Erythroblast (primary cell): Measurements from ENCODE around the gene NPY.

ENCODE experiments used
- GATA1 ChIP-seq: IDR thresholded peaks from 2 replicates; pipeline ENCODE4 v1.6.1; 2011; ENCODE audit warnings: low read depth, mild to moderate bottlenecking, control low read depth, low read length, moderate library complexity
- POLR2A ChIP-seq: IDR thresholded peaks from 2 replicates; pipeline ENCODE4 v1.6.1; 2011; ENCODE audit warnings: mild to moderate bottlenecking, low read length

- no peak for TF ChIP-seq POLR2A
- TF ChIP-seq GATA1: no peak
These were observed 12.1 kb upstream of the NPY start for GRCh38 chr7:24271938-24272337.
